Astrocyte of the cerebellum (primary cell): ENCODE data around the gene RTL9.
"Not testable (repeated sequence)": the region's sequence is repeated elsewhere in the genome, so short reads cannot be mapped to it uniquely, and the experiment has no call there.

ENCODE experiments used
- DNase-seq: peaks from one replicate; pipeline ENCODE4 v3.0.0-alpha.2; 2011; ENCODE audit warnings: low read depth
- H3K4me3 ChIP-seq: 2 replicates; pipeline ENCODE4 v1.5.1; 2011; ENCODE audit warnings: mild to moderate bottlenecking, low read depth, low read length, moderate library complexity
- CTCF ChIP-seq: IDR thresholded peaks from 2 replicates; pipeline ENCODE4 v1.5.1; 2012; ENCODE audit warnings: low read length, low read depth, moderate library complexity, mild to moderate bottlenecking; ENCODE audit errors: missing control alignments
- in situ Hi-C: cut with HindIII; loops from 2 replicates; pipeline ENCODE4 v1.10.0; 2017; ENCODE audit warnings: low sequenced_read_pairs

Gene RTL9

GRCh38 chrX:110402850-110403221 lies 44.2 kb downstream of the RTL9 start:
- TF ChIP-seq CTCF = no peak
- no peak overlapping the region for H3K4me3 ChIP-seq
- no peak for DNase-seq
- in situ Hi-C loops = loop anchor here (25.0 kb wide), 1 partner anchor 216 kb away; no protein-coding TSS in a partner anchor

GRCh38 chrX:110403441-110404238 lies 45.0 kb downstream of the RTL9 start:
- DNase-seq = peak; percentile 52
- TF ChIP-seq CTCF = no peak
- H3K4me3 ChIP-seq = no peak overlapping the region
- in situ Hi-C loops = loop anchor here (25.0 kb wide), 1 partner anchor 216 kb away; no protein-coding TSS in a partner anchor

DNA sequence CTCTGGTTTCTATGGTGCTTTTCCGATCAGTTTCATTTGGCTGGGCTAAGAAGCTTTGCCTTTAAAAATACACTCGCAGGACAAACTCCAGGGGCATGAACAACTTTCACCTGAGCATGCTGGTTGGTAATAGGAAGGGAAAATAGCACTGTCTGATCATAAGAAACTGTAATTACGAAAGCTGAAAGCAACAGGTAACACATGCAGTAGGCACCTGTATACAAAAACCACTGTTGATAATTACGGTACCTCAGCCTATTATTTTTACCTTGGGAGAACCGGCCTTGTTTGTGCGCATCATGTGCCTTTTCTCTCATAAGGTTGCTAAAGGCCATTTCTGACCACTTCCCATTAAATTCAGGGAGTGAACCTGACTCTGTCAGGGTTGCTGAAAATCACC lies 45.7 kb downstream of the RTL9 start:
- in situ Hi-C loops = loop anchor here (25.0 kb wide), 1 partner anchor 217 kb away; no protein-coding TSS in a partner anchor
- no peak overlapping the region for H3K4me3 ChIP-seq
- DNase-seq = no peak
- no peak for TF ChIP-seq CTCF

GRCh38 chrX:110406250-110406649 lies 47.6 kb downstream of the RTL9 start:
- H3K4me3 ChIP-seq, DNase-seq: not testable (repeated sequence)
- in situ Hi-C loops = loop anchor here (25.0 kb wide), 1 partner anchor 219 kb away; no protein-coding TSS in a partner anchor

DNA sequence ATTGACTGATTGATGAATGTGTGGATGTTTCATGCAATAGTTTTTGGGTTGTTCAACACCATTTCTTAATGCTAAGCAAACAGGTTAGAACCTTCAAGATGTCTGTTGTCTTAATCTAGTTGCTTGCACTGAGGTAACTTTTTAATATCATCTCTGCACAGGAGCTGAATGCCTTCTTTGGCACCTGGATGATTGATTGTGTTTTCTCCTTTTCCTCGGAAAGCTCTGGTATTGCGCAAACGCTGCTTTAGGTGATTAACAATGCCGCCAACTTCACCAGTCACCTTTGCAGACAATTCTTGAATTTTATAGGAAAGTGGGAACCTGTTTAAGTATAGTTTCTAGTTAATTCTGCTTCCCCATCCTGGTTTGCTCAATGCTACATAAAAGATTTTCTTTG lies 48.2 kb downstream of the RTL9 start:
- in situ Hi-C loops = loop anchor here (25.0 kb wide), 1 partner anchor 220 kb away; no protein-coding TSS in a partner anchor
- H3K4me3 ChIP-seq = no peak overlapping the region
- TF ChIP-seq CTCF = no peak
- no peak for DNase-seq

DNA sequence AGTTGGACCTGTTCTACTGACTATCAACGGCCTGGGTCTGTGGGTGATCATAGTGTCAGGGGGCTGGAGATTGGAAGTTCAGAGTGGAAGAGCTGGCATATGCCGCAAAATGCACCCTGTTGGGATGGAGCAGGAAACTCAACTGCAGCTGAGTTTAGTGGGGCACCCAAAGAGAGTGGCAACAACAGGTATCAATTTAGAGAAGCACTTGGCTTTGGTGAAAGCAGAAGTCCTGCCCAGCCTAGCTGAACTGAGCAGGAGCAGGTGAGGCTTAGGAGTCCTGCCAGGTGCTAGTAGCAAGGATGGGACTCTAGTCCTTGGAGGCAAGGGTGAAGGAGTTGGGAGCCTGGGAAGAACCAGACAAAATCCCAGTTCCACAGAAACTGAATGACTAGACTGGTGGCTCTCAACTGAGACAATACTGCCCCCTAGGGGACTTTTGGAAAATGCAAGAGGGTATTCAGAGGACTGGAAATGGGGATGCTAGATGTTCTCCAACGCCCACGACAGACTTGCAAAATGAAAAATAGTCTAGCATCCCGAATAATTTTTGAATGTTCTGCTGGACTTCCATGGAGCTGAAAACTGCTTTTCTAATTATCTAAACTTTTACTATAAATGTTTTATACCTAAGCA lies 49.4 kb downstream of the RTL9 start:
- in situ Hi-C loops = loop anchor here (25.0 kb wide), 1 partner anchor 221 kb away; no protein-coding TSS in a partner anchor
- peak; percentile 62 for TF ChIP-seq CTCF
- no peak overlapping the region for H3K4me3 ChIP-seq
- DNase-seq = no peak
